ENCODE data around the gene NINJ2. TPM values are rescaled to one million over a fixed set of nuclear protein-coding genes. Genes with fewer than 3 reads are reported as not detected.

The NINJ2 gene
- total RNA-seq, 1 donor from 2014 or later: not detected

DNA sequence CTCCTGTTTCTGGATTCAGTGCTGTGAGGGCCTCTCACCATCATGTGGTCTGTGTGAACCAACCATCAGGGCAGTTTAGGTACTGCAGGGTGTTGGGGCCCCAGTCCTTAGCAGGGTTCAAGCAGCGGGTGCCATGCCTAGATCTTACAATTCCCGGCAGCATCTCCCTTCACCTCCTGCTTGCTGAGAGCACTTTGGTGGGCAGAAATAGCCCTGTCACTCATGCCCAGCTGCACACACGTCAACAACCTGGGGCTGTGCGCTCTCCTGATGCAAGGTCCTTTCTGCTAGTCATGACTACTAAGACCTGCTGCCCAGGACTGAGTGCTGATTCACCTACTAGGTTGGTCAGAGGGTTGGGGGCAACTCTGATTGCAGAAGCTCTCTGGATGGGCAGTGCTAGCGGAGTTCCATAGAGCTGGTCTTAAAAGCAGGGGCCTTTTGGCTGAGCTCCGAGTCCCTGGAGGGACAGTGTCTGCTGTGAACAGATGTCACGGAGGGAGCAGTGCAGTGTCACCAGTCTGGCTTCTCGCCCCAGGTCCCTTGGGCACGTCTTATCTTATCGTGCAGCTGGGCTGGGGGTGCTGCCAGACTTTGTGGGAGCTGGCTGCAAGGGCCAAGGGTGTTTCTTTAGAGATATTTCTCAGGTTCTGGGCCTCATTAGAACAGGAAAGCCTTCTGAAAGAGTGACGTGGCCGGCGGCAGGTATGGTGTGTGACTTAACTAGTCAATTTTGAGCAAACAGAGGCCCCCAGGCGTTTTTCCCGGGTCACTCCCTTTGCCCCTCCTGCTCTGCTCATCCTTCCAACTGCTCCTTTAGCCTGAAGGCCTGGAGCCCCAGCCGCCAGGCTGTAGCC, 71.8 kb downstream of the NINJ2 start:
- Histone ChIP-seq H3K27me3 (ENCODE audit: control insufficient read depth, insufficient read depth, low read length) (no peaks in the 10 kb centered on the region), H3K4me3 (ENCODE audit: low read depth, low read length) (no peak overlapping the region), H3K36me3 (ENCODE audit: control insufficient read depth, insufficient read depth, low read length) (no peaks in the 10 kb centered on the region)
- TF ChIP-seq, protein P1, sequence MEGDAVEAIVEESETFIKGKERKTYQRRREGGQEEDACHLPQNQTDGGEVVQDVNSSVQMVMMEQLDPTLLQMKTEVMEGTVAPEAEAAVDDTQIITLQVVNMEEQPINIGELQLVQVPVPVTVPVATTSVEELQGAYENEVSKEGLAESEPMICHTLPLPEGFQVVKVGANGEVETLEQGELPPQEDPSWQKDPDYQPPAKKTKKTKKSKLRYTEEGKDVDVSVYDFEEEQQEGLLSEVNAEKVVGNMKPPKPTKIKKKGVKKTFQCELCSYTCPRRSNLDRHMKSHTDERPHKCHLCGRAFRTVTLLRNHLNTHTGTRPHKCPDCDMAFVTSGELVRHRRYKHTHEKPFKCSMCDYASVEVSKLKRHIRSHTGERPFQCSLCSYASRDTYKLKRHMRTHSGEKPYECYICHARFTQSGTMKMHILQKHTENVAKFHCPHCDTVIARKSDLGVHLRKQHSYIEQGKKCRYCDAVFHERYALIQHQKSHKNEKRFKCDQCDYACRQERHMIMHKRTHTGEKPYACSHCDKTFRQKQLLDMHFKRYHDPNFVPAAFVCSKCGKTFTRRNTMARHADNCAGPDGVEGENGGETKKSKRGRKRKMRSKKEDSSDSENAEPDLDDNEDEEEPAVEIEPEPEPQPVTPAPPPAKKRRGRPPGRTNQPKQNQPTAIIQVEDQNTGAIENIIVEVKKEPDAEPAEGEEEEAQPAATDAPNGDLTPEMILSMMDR (IDR thresholded peaks at IDR 0.05; ENCODE audit: insufficient read depth, low read length, poor library complexity, severe bottlenecking): no peak
- no peak for DNase-seq (ENCODE audit: low read depth)

DNA sequence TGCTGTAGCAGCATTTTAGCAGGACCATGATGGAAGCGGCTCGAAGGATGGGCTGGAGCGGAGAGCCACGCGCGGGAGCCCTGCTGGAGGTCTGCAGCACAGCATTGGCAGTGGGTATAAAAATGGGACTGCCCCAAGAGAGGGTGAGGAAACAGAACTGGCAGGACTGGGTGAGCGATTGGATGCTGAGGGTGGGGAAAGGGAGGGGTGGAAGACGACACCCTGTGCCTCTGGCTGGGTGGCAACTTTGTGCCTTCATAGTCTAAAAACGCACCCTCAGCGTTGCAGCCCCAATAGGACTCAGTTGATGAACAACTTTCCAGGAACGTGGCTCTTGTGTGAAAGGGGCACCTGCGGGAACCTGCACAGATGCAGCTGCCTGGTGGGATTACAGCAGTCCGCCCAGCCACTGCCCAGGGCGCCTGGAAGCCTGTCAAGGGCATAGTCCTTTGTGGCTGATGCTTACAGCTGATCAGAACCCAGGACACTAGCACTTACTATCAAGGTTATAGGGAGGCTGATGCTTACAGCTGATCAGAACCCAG, 73.0 kb downstream of the NINJ2 start:
- no peaks in the 10 kb centered on the region for H3K36me3 ChIP-seq (ENCODE audit: control insufficient read depth, insufficient read depth, low read length)
- DNase-seq (ENCODE audit: low read depth): no peak
- TF ChIP-seq, protein P1 (IDR thresholded peaks at IDR 0.05; ENCODE audit: insufficient read depth, low read length, poor library complexity, severe bottlenecking): no peak

DNA sequence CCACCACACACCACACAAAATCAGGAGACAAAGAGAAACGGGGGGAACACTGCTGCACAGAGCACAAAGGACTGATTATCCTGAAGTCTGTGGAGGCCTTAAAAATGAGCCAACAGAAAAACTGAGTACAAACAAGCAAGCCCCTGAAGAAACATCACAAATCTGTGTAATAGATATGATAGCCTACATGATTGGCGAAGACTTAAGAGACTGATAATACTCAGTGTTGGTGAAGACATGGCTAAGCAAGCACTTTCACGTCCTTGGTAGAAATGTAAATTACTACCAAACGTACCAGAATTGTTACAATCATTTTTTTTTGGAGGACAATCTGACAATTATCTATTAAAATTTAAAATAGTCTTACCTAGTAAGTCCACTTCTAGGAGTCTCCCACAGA, 74.6 kb downstream of the NINJ2 start:
- DNase-seq (ENCODE audit: low read depth): no peak
- Histone ChIP-seq H3K4me3 (ENCODE audit: low read depth, low read length) (no peak overlapping the region), H3K36me3 (ENCODE audit: control insufficient read depth, insufficient read depth, low read length) (no peaks in the 10 kb centered on the region), H3K27me3 (ENCODE audit: control insufficient read depth, insufficient read depth, low read length) (no peaks in the 10 kb centered on the region)
- TF ChIP-seq, protein P1 (IDR thresholded peaks at IDR 0.05; ENCODE audit: insufficient read depth, low read length, poor library complexity, severe bottlenecking): no peak

More for the DNA sequence above, 73.0 kb downstream of the NINJ2 start:
- Histone ChIP-seq H3K27me3 (ENCODE audit: control insufficient read depth, insufficient read depth, low read length) (no peaks in the 10 kb centered on the region), H3K4me3 (ENCODE audit: low read depth, low read length) (no peak overlapping the region)

DNA sequence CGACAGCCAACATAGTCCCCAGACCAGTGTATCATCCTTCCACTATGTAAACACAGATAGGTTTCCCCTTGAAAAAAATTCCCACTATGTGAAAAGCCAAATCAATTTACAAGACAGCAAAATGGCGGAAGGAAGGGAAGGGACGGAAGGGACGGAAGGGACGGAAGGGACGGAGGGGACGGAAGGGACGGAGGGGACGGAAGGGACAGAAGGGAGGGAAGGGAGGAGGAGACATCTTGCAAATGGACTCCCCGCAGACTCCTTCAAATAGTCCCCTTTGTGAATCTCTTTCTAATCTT, 75.3 kb downstream of the NINJ2 start:
- no peak for DNase-seq (ENCODE audit: low read depth)
- TF ChIP-seq, protein P1 (IDR thresholded peaks at IDR 0.05; ENCODE audit: insufficient read depth, low read length, poor library complexity, severe bottlenecking): no peak
- H3K36me3 ChIP-seq (ENCODE audit: control insufficient read depth, insufficient read depth, low read length): no peaks in the 10 kb centered on the region
- no peak overlapping the region for H3K4me3 ChIP-seq (ENCODE audit: low read depth, low read length)
- H3K27me3 ChIP-seq (ENCODE audit: control insufficient read depth, insufficient read depth, low read length): no peaks in the 10 kb centered on the region

DNA sequence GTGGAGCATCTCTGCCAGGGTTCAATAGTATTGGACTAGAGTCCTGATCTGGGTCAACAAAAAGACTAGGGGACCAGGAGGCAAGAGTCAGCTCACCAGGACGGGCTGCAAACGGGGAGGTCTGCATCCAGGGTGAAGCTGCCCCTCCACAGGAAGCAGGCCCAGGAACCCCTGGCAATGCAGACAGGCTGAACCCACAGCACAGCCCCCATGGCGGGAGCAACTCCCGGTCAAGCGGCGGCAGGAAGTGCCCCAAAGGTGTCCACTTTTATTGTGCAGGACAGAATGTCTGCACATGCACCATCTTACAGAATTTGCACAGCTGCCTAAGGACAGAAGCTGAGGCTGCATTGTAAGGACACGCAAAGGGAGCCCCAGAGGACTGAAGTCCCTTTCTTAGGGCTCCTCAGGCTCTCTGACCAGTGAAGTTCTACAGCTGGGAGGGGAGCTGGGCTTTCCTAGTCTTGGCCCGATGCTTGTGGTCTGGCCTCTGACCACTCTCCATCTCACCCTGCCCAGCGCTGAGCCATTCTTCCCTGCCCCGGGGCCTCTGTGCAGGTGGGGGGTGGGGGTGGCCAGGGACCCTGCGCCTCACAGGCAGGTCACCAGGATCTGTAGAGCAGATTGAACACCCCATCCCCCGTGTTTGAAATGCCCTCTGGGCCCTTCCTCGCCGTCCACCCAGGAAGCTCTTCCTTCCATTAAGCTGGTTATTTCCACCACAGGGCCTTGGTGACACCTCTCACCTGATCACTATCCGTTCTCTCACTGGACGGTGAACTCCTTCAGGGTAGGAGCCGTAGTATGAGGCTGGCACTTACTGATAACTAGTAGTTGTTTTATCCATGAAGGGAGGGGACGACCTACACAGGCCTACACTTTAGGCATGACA, 75.9 kb downstream of the NINJ2 start:
- no peak for DNase-seq (ENCODE audit: low read depth)
- TF ChIP-seq, protein P1 (IDR thresholded peaks at IDR 0.05; ENCODE audit: insufficient read depth, low read length, poor library complexity, severe bottlenecking): no peak
- Histone ChIP-seq H3K36me3 (ENCODE audit: control insufficient read depth, insufficient read depth, low read length) (no peaks in the 10 kb centered on the region), H3K27me3 (ENCODE audit: control insufficient read depth, insufficient read depth, low read length) (no peaks in the 10 kb centered on the region), H3K4me3 (ENCODE audit: low read depth, low read length) (no peak overlapping the region)

All from kidney epithelial cell (primary cell).